Esophagus muscularis mucosa (tissue), 3 donors: ENCODE data around the gene FAM187B.

ENCODE experiments used
- CTCF ChIP-seq, 3 experiments: fragments of 200-600 bp in 2 of 3; fragments of 450-650 bp in 1 of 3; sonication (generic) in 2 of 3; IDR thresholded peaks; one replicate each; pipeline ENCODE4 v1.5.1; 2017 to 2019; ENCODE audit warnings: antibody characterized with exemption in 3 of 3, mild to moderate bottlenecking in 2 of 3, moderate library complexity in 1 of 3
- POLR2A ChIP-seq: fragments of 450-650 bp; IDR thresholded peaks from one replicate; pipeline ENCODE4 v1.6.1; 2017; ENCODE audit warnings: antibody characterized with exemption, moderate library complexity, mild to moderate bottlenecking, low read depth
- POLR2AphosphoS5 ChIP-seq, 2 donors: sonication (generic); formaldehyde crosslinking; IDR thresholded peaks; one replicate each; pipeline ENCODE4 v1.6.1; 2017; ENCODE audit warnings: antibody characterized with exemption in 2 of 2

GRCh38 chr19:35177377-35178274, 50.9 kb downstream of the FAM187B start:
- TF ChIP-seq POLR2AphosphoS5 (IDR thresholded peaks at IDR 0.05) = no peak
- TF ChIP-seq CTCF (IDR thresholded peaks at IDR 0.05) = no peak
- TF ChIP-seq POLR2A = no peak
